H1 (cell line): ENCODE data around the gene FOXRED1. TPM values are rescaled to one million over a fixed set of nuclear protein-coding genes. Genes with fewer than 3 reads are reported as not detected.

Experiments used
- CTCF ChIA-PET: fragments of 300-600 bp; sonication (Branson Sonifier 250); formaldehyde crosslinking; loops from one replicate; lab custom pipeline; 2021; ENCODE audit not compliant: partially characterized antibody; lab: Charles Lee
- POLR2A ChIA-PET: fragments of 300-600 bp; sonication (Branson Sonifier 250); formaldehyde crosslinking; loops from one replicate; lab custom pipeline; 2021; ENCODE audit warnings: inconsistent platforms; ENCODE audit not compliant: partially characterized antibody; lab: Charles Lee
- DNase-seq, 2 experiments: peaks; one replicate each; pipeline versions ENCODE4 v3.0.0 to v3.0.0-alpha.2; 2010 to 2022; ENCODE audit warnings: low spot score in 2 of 2, low read depth in 1 of 2, mixed read lengths in 1 of 2
- FAIRE-seq: peaks from 2 replicates; lab custom pipeline; 2011; peaks lifted over from hg19 to GRCh38; lab: Jason Lieb, UNC
- H2AFZ ChIP-seq: 2 replicates; pipeline ENCODE4 v1.8.1; 2012; ENCODE audit warnings: low read length, inconsistent platforms
- H2AK5ac ChIP-seq: 2 replicates; pipeline ENCODE4 v1.6.1; 2013; ENCODE audit warnings: low read depth, low read length
- H2BK120ac ChIP-seq: replicated peaks from 2 replicates; pipeline ENCODE3; 2013; ENCODE audit warnings: low read depth, low read length, inconsistent platforms
- H2BK12ac ChIP-seq: 2 replicates; pipeline ENCODE4 v1.6.1; 2013; ENCODE audit warnings: low read depth, low read length
- H2BK15ac ChIP-seq: 2 replicates; pipeline ENCODE4 v1.6.1; 2013; ENCODE audit warnings: low read length
- H2BK20ac ChIP-seq: 2 replicates; pipeline ENCODE4 v1.6.1; 2013; ENCODE audit warnings: low read length
- H2BK5ac ChIP-seq: 2 replicates; pipeline ENCODE4 v1.6.1; 2013; ENCODE audit warnings: low read depth, low read length
- H3K14ac ChIP-seq: 2 replicates; pipeline ENCODE4 v1.6.1; 2013; ENCODE audit warnings: inconsistent platforms; ENCODE audit not compliant: insufficient read length
- H3K18ac ChIP-seq: 2 replicates; pipeline ENCODE4 v1.6.1; 2013; ENCODE audit warnings: low read length; ENCODE audit errors: extremely low read depth
- H3K23ac ChIP-seq: 2 replicates; pipeline ENCODE4 v1.6.1; 2013; ENCODE audit warnings: inconsistent platforms; ENCODE audit not compliant: insufficient read length
- H3K23me2 ChIP-seq: 2 replicates; pipeline ENCODE4 v1.6.1; 2013; ENCODE audit warnings: low read depth, low read length
- H3K27ac ChIP-seq: 2 replicates; pipeline ENCODE4 v1.6.1; 2011; ENCODE audit warnings: low read depth, low read length, inconsistent platforms
- H3K27me3 ChIP-seq, 4 experiments: replicated peaks in 1 of 4; 1 replicate in 1 of 4; 2 replicates in 3 of 4; pipeline versions ENCODE4 v1.6.1 to v1.8.1; 2011 to 2013; ENCODE audit warnings: low read length in 3 of 4, mild to moderate bottlenecking in 3 of 4, inconsistent platforms in 2 of 4, mixed read lengths in 2 of 4, moderate library complexity in 1 of 4; ENCODE audit not compliant: control insufficient read depth in 3 of 4, insufficient read depth in 3 of 4; ENCODE audit errors: extremely low read depth in 1 of 4
- H3K36me3 ChIP-seq, 4 experiments: 2 replicates each; pipeline versions ENCODE4 v1.6.1 to v1.8.1; 2011 to 2013; ENCODE audit warnings: mild to moderate bottlenecking in 4 of 4, low read length in 3 of 4, moderate library complexity in 2 of 4, control low read depth in 1 of 4, inconsistent platforms in 1 of 4; ENCODE audit not compliant: insufficient read depth in 4 of 4, control insufficient read depth in 2 of 4
- H3K4ac ChIP-seq: replicated peaks from 2 replicates; pipeline ENCODE3; 2013; ENCODE audit warnings: low read length, low read depth, mixed read lengths, inconsistent platforms; ENCODE audit not compliant: insufficient read length
- H3K4me1 ChIP-seq, 4 experiments: replicated peaks in 1 of 4; 1 replicate in 1 of 4; 2 replicates in 3 of 4; pipeline versions ENCODE4 v1.6.1 to v1.8.1; 2011 to 2013; ENCODE audit warnings: low read length in 3 of 4, inconsistent platforms in 2 of 4, mixed read lengths in 1 of 4; ENCODE audit not compliant: insufficient read depth in 4 of 4, control insufficient read depth in 3 of 4
- H3K4me2 ChIP-seq, 2 experiments: 2 replicates each; pipeline versions ENCODE4 v1.6.1 to v1.8.1; 2011 to 2013; ENCODE audit warnings: low read depth in 2 of 2, low read length in 2 of 2, control low read depth in 1 of 2, inconsistent platforms in 1 of 2, mild to moderate bottlenecking in 1 of 2; ENCODE audit not compliant: insufficient read depth in 1 of 2
- H3K4me3 ChIP-seq, 4 experiments: fragments of 200-600, 300-600 bp in 1 of 4; sonication (generic), shearing (Covaris generic), sonication (Bioruptor Twin) in 1 of 4; 2 replicates each; pipeline versions ENCODE4 v1.5.1 to v1.8.1; 2011 to 2016; ENCODE audit warnings: low read length in 4 of 4, low read depth in 3 of 4, control low read depth in 2 of 4, inconsistent platforms in 2 of 4, mild to moderate bottlenecking in 2 of 4, mixed read lengths in 1 of 4, moderate library complexity in 1 of 4; ENCODE audit not compliant: insufficient read depth in 2 of 4; ENCODE audit errors: extremely low read depth in 1 of 4
- H3K56ac ChIP-seq: replicated peaks from 2 replicates; pipeline ENCODE3; 2013; ENCODE audit warnings: low read depth, mild to moderate bottlenecking, mixed read lengths, low read length, inconsistent platforms; ENCODE audit not compliant: insufficient read length
- H3K79me1 ChIP-seq: 2 replicates; pipeline ENCODE4 v1.6.1; 2013; ENCODE audit warnings: low read depth, low read length, control low read depth
- H3K79me2 ChIP-seq, 2 experiments: 2 replicates each; pipeline versions ENCODE4 v1.6.1 to v1.8.1; 2012 to 2013; ENCODE audit warnings: low read length in 2 of 2, mild to moderate bottlenecking in 2 of 2, inconsistent platforms in 1 of 2; ENCODE audit not compliant: insufficient read depth in 2 of 2, control insufficient read depth in 1 of 2
- H3K9ac ChIP-seq, 4 experiments: replicated peaks in 1 of 4; 1 replicate in 1 of 4; 2 replicates in 3 of 4; pipeline versions ENCODE4 v1.6.1 to v1.8.1; 2011 to 2013; ENCODE audit warnings: low read depth in 3 of 4, low read length in 3 of 4, control low read depth in 2 of 4, mild to moderate bottlenecking in 2 of 4, moderate library complexity in 2 of 4, inconsistent platforms in 1 of 4; ENCODE audit errors: extremely low read depth in 1 of 4
- H3K9me3 ChIP-seq, 2 experiments: 2 replicates each; pipeline versions ENCODE4 v1.6.1 to v1.8.1; 2012 to 2013; ENCODE audit warnings: mild to moderate bottlenecking in 2 of 2, moderate library complexity in 2 of 2, control low read depth in 1 of 2, inconsistent platforms in 1 of 2, low read depth in 1 of 2, low read length in 1 of 2, mixed read lengths in 1 of 2; ENCODE audit not compliant: insufficient read depth in 2 of 2
- H4K20me1 ChIP-seq, 2 experiments: replicated peaks in 1 of 2; 2 replicates each; pipeline versions ENCODE3 to v1.8.1; 2011 to 2013; ENCODE audit warnings: inconsistent platforms in 2 of 2, low read length in 2 of 2, mild to moderate bottlenecking in 1 of 2; ENCODE audit not compliant: insufficient read depth in 2 of 2, control insufficient read depth in 1 of 2
- H4K5ac ChIP-seq: 2 replicates; pipeline ENCODE4 v1.6.1; 2013; ENCODE audit warnings: low read length, low read depth, mixed read lengths, inconsistent platforms; ENCODE audit not compliant: insufficient read length
- H4K8ac ChIP-seq: 2 replicates; pipeline ENCODE4 v1.8.0; 2013; ENCODE audit warnings: mild to moderate bottlenecking, moderate library complexity, low read length, inconsistent platforms; ENCODE audit not compliant: insufficient read depth; ENCODE audit errors: extremely low read depth
- H4K91ac ChIP-seq: replicated peaks from 2 replicates; pipeline ENCODE3; 2013; ENCODE audit warnings: low read length, mixed read lengths, inconsistent platforms; ENCODE audit not compliant: insufficient read length
- BACH1 ChIP-seq: IDR thresholded peaks from 2 replicates; pipeline ENCODE4 v1.6.1; 2012; ENCODE audit warnings: low read length, improper control_type of control experiment
- BCL11A ChIP-seq, 2 experiments: IDR thresholded peaks; one replicate each; pipeline ENCODE4 v1.6.1; 2011; ENCODE audit warnings: low read depth in 2 of 2, low read length in 2 of 2, mild to moderate bottlenecking in 2 of 2
- CEBPB ChIP-seq: IDR thresholded peaks from 2 replicates; pipeline ENCODE4 v1.6.1; 2012; ENCODE audit warnings: low read depth, low read length
- FOSL1 ChIP-seq: IDR thresholded peaks from 2 replicates; pipeline ENCODE4 v1.6.1; 2011; ENCODE audit warnings: mild to moderate bottlenecking, low read depth, low read length, moderate library complexity; ENCODE audit not compliant: insufficient read depth
- MAX ChIP-seq: IDR thresholded peaks from 2 replicates; pipeline ENCODE4 v1.6.1; 2012; ENCODE audit warnings: inconsistent platforms
- POU5F1 ChIP-seq: IDR thresholded peaks from 2 replicates; pipeline ENCODE4 v1.6.1; 2011; ENCODE audit warnings: low read depth, mild to moderate bottlenecking, low read length, moderate library complexity
- TCF12 ChIP-seq: IDR thresholded peaks from 2 replicates; pipeline ENCODE4 v1.6.1; 2011; ENCODE audit warnings: low read depth, mild to moderate bottlenecking, low read length
- WGBS, 2 experiments: shearing (Covaris generic) in 1 of 2; methylation state at CpG; one replicate each; pipeline versions ENCODE4 v1.1.6 to v1.1.7; 2013 to 2015; ENCODE audit warnings: low lambda C conversion rate in 2 of 2, mixed read lengths in 2 of 2, inconsistent platforms in 1 of 2, low coverage in 1 of 2, missing lambda C conversion rate in 1 of 2; ENCODE audit not compliant: insufficient replicate concordance in 2 of 2, insufficient coverage in 1 of 2, insufficient read length in 1 of 2; ENCODE audit errors: extremely low coverage in 1 of 2, missing lambda C conversion rate in 1 of 2; 5-methylcytosine and 5-hydroxymethylcytosine counted together
- polyA plus RNA-seq, 7 experiments: library from polyadenylated mRNA; depleted of rRNA in 3 of 7; stranded (reverse) in 5 of 7; unstranded in 2 of 7; fragments of >200 nt in 5 of 7; fragments of 200-250 nt in 2 of 7; gene quantifications; 1 replicate in 5 of 7; 2 replicates in 1 of 7; 4 replicates in 1 of 7; pipeline versions ENCODE4 v1.2.1 to v1.2.3, GENCODE V29; 2011 to 2013; ENCODE audit warnings: missing spikeins in 2 of 7, mixed read lengths in 2 of 7
- total RNA-seq: library from RNA; stranded (reverse); fragmentation: NEBNext Ultra II Directional; extraction: Animal tissue kit (Norgen Biotek cat#: 25700); gene quantifications from 2 replicates; pipeline ENCODE4 v1.2.1, GENCODE V29; 2021
- TF ChIP-seq, protein P1 (sequence below): IDR thresholded peaks from 2 replicates; pipeline ENCODE4 v1.6.1; 2011; ENCODE audit warnings: low read length, improper control_type of control experiment

Gene FOXRED1
- total and polyA plus RNA-seq, 2 of the 8 experiments (the other 6 are each of a cell fraction or from before 2014, with no cell fraction given): 48.8 to 99.4 TPM

DNA sequence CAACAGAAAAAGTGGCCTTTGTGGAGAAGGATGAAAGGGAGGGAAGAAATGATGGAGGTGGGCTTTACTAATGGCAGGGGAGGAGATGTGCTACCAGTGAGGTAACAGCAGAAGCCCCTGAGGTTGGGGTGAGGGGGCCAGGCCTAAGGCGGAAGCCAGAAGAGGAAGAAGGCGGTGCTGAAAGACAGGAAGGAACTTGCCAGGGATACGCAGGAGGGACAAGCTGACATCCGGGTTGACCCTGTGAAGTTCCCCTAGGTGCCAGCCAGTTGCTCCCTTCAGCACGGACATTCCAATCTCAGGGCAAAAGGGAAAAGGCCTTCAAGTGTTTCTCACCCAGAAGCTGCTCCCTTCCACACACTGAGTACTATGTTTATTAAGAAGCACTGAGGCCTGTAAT is 11.6 kb downstream of the FOXRED1 start:
- Histone ChIP-seq H4K20me1 (peaks cover 2% of the 10 kb centered on the region in 2 experiments), H3K4me1 (peaks cover 0 to 6% (median 4%) of the 10 kb centered on the region in 4 experiments; a peak in 4 of 7 replicates), H3K18ac (no peak overlapping the region), H2BK12ac (no peak overlapping the region), H2AFZ (no peak overlapping the region), H3K4me3 (no peak overlapping the region), H3K9me3 (no peaks in the 10 kb centered on the region; a peak in 1 of 4 replicates), H3K56ac (no peak overlapping the region), H2BK20ac (no peak overlapping the region), H3K36me3 (peaks cover 8 to 20% (median 12%) of the 10 kb centered on the region in 4 experiments; a peak in 7 of 8 replicates), H4K91ac (no peak overlapping the region), H4K8ac (no peak overlapping the region), H3K4me2 (no peak overlapping the region), H2AK5ac (no peak overlapping the region), H3K23me2 (peaks cover 13% of the 10 kb centered on the region), H3K27ac (no peak overlapping the region), H3K14ac (no peak overlapping the region), H3K23ac (no peak overlapping the region), H3K27me3 (peaks cover 0 to 5% (median 2%) of the 10 kb centered on the region in 4 experiments; a peak in 4 of 7 replicates), H3K79me2 (no peaks in the 10 kb centered on the region), H4K5ac (no peak overlapping the region), H2BK5ac (no peak overlapping the region), H3K79me1 (peaks cover 2% of the 10 kb centered on the region; the same call in 1 of the 2 replicates), H2BK15ac (no peak overlapping the region), H2BK120ac (no peak overlapping the region), H3K4ac (no peak overlapping the region), H3K9ac (no peak overlapping the region)
- DNase-seq: no peak
- ChIA-PET CTCF (interaction anchor here (1.3 kb wide), 1 partner anchor 20 kb away, joined by 5 read pairs; no protein-coding TSS in a partner anchor), POLR2A (interaction anchor here (0.8 to 4.6 kb wide), 10 partner anchors 9 to 155 kb away, joined by 3 to 75 read pairs (median 6); partner anchors contain the start of genes DCPS, FOXRED1 and SRPRA)
- 85% methylated on average over 5 of the region's 5 CpGs; no CpG with 5 or more reads in 1 of the 2 experiments for WGBS, 2 experiments
- no peak for TF ChIP-seq POU5F1
- no peak for TF ChIP-seq TCF12
- no peak for TF ChIP-seq MAX
- no peak for TF ChIP-seq FOSL1
- TF ChIP-seq BCL11A (IDR thresholded peaks at IDR 0.05; ENCODE audit: low read depth in 2 of 2, low read length in 2 of 2): no peak
- TF ChIP-seq CEBPB: no peak
- no peak for TF ChIP-seq BACH1
- TF ChIP-seq, protein P1, sequence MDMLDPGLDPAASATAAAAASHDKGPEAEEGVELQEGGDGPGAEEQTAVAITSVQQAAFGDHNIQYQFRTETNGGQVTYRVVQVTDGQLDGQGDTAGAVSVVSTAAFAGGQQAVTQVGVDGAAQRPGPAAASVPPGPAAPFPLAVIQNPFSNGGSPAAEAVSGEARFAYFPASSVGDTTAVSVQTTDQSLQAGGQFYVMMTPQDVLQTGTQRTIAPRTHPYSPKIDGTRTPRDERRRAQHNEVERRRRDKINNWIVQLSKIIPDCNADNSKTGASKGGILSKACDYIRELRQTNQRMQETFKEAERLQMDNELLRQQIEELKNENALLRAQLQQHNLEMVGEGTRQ: no peak
- FAIRE-seq: no peak
